22Rv1 (cell line): ENCODE data around the gene CTTNBP2.

Source experiments
- ZFX ChIP-seq: fragments of 450-650 bp; IDR thresholded peaks from 2 replicates; pipeline ENCODE4 v1.6.1; 2017; ENCODE audit warnings: antibody characterized with exemption, borderline replicate concordance
- TF ChIP-seq, protein P1 (sequence below): fragments of 450-650 bp; IDR thresholded peaks from 2 replicates; pipeline ENCODE4 v1.5.1; 2017; ENCODE audit warnings: mild to moderate bottlenecking

DNA sequence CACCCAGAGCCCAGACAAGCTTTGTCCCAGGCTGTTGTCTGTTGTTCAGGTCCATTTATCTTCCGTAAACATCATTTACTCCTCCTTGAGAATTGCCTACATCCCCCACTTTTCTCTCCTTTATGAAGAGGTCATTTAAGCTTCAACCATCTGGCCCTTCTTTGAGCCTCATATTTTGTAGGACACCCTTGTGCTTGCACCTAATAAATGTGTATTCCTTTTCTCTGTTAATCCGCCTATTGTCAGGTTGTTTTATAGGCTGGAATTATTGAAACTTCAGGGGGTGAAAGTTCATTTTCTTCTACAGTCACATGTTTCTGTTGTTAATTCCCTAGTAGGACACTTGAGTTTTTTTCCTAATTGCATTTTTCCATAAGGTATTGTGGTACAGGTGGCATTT lies 19.6 kb upstream of the CTTNBP2 start:
- TF ChIP-seq, protein P1, sequence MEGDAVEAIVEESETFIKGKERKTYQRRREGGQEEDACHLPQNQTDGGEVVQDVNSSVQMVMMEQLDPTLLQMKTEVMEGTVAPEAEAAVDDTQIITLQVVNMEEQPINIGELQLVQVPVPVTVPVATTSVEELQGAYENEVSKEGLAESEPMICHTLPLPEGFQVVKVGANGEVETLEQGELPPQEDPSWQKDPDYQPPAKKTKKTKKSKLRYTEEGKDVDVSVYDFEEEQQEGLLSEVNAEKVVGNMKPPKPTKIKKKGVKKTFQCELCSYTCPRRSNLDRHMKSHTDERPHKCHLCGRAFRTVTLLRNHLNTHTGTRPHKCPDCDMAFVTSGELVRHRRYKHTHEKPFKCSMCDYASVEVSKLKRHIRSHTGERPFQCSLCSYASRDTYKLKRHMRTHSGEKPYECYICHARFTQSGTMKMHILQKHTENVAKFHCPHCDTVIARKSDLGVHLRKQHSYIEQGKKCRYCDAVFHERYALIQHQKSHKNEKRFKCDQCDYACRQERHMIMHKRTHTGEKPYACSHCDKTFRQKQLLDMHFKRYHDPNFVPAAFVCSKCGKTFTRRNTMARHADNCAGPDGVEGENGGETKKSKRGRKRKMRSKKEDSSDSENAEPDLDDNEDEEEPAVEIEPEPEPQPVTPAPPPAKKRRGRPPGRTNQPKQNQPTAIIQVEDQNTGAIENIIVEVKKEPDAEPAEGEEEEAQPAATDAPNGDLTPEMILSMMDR = no peak
- no peak for TF ChIP-seq ZFX
